Measurements from ENCODE around the gene C20orf202. TPM values are rescaled to one million over a fixed set of nuclear protein-coding genes. Genes with fewer than 3 reads are reported as not detected.

C20orf202 gene
- total and polyA plus RNA-seq, 9 of the 15 experiments (the other 6 are each of a cell fraction or from before 2014, with no cell fraction given) = 0.03 to 0.24 (median 0.15) TPM; not detected in 4

DNA sequence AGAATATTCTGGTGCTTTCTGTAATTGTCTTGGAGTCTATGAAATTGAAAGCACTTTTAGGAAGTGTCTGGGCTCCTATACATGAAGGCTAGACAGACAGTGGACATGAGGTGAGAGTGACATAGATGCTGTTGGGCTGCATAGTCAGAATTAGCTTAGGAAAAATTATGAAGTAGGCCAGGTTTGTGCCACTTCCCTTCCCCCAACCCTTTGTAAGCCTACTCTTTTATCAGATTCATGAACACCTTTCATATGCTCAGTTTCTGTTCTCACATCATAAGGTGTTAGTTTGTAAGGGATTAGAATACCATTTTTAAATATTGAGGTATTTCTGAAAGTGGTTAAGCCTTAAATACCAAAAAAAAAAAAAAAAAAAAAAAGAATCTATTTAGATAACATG lies 44.4 kb downstream of the C20orf202 start:
- H3K27ac ChIP-seq (ENCODE audit: extremely low read depth, low read depth, low read length) = no peak overlapping the region
- ATAC-seq (no peak), DNase-seq (ENCODE audit: extremely low read depth in 1 of 4, low spot score in 3 of 4) (no peak), FAIRE-seq (no peak)
- CTCF ChIA-PET (ENCODE audit: low intra/inter-chr PET ratio) = no interaction called here
- in situ Hi-C loops (cut with MboI) (no loop called here), intact Hi-C loops (cut with micrococcal nuclease) (no loop called here)
- POLR2A ChIA-PET = interaction anchor here (0.6 to 1.1 kb wide), 2 partner anchors 41 to 78 kb away, joined by 3 to 4 read pairs; no protein-coding TSS in a partner anchor
- H4K20me1 ChIP-seq (replicated peaks; ENCODE audit: control insufficient read depth, insufficient read depth, low read length) = no peaks in the 10 kb centered on the region
- TF ChIP-seq RBM34 (IDR thresholded peaks at IDR 0.05; ENCODE audit: borderline replicate concordance, insufficient read depth, low read length) (no peak), FIP1L1 (IDR thresholded peaks at IDR 0.05; ENCODE audit: low read depth, low read length, poor library complexity, severe bottlenecking) (no peak), ZNF134 (CRISPR knock-in tag; conservative IDR thresholded peaks at IDR 0.05) (no peak), ZBTB7A (IDR thresholded peaks at IDR 0.05; ENCODE audit: borderline replicate concordance, control insufficient read depth, low read depth, low read length) (no peak), MBD1 (CRISPR knock-in tag; IDR thresholded peaks at IDR 0.05) (no peak), ETS2 (tag; IDR thresholded peaks at IDR 0.05; ENCODE audit: borderline replicate concordance, poor library complexity, severe bottlenecking) (no peak)
- TF ChIP-seq, protein P1, sequence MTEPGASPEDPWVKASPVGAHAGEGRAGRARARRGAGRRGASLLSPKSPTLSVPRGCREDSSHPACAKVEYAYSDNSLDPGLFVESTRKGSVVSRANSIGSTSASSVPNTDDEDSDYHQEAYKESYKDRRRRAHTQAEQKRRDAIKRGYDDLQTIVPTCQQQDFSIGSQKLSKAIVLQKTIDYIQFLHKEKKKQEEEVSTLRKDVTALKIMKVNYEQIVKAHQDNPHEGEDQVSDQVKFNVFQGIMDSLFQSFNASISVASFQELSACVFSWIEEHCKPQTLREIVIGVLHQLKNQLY (CRISPR knock-in tag; conservative IDR thresholded peaks at IDR 0.05) = no peak
- no peaks in the 10 kb centered on the region; the same call in 2 of the 3 replicates for H3K36me3 ChIP-seq (ENCODE audit: control insufficient read depth, insufficient read depth, low read length)
- no peak overlapping the region for H3K4me3 ChIP-seq
- H3K79me2 ChIP-seq (ENCODE audit: control insufficient read depth, insufficient read depth, low read length) = no peaks in the 10 kb centered on the region
- H3K27me3 ChIP-seq (ENCODE audit: control insufficient read depth in 2 of 2, insufficient read depth in 2 of 2, low read length in 2 of 2) = no peaks in the 10 kb centered on the region
- H3K9me1 ChIP-seq (ENCODE audit: control insufficient read depth, insufficient read depth, low read length) = no peaks in the 10 kb centered on the region
- H3K4me2 ChIP-seq (ENCODE audit: insufficient read depth, low read length) = no peak overlapping the region
- H3K4me1 ChIP-seq (replicated peaks in 1 of 2; ENCODE audit: control insufficient read depth in 2 of 2, insufficient read depth in 2 of 2, low read length in 2 of 2) = peaks cover 0 to 15% of the 10 kb centered on the region in 2 experiments; a peak in 2 of 5 replicates
- no TSS peak for BruUV-seq (replicated peaks)
- no peaks in the 10 kb centered on the region for H3K9me3 ChIP-seq (replicated peaks; ENCODE audit: control insufficient read depth, insufficient read depth, low read depth, low read length)
- peak overlapping the region; percentile 15; the same call in 1 of the 2 replicates for H2AFZ ChIP-seq (ENCODE audit: low read depth, low read length)
- no peak overlapping the region for H3K9ac ChIP-seq (ENCODE audit: insufficient read depth in 1 of 2, low read depth in 2 of 2, low read length in 2 of 2)
